OCI-LY1 (cell line): ENCODE measurements around the gene SNAPC4.

Experiments
- H2AFZ ChIP-seq: fragments of 200-600 bp; sonication (generic), shearing (Covaris generic); 2 replicates; pipeline ENCODE4 v1.6.0; 2014; ENCODE audit warnings: antibody characterized with exemption, mild to moderate bottlenecking, low read length
- H3F3A ChIP-seq: fragments of 200-600 bp; sonication (generic), shearing (Covaris generic); 2 replicates; pipeline ENCODE4 v1.6.0; 2014; ENCODE audit warnings: mild to moderate bottlenecking, antibody characterized with exemption, low read length, moderate library complexity; ENCODE audit not compliant: insufficient read depth
- H3K27ac ChIP-seq: fragments of 200-600 bp; sonication (generic); 2 replicates; pipeline ENCODE4 v1.5.1; 2014; ENCODE audit warnings: low read length, mixed run types, mild to moderate bottlenecking, low read depth; ENCODE audit not compliant: poor library complexity, severe bottlenecking
- H3K27me3 ChIP-seq: fragments of 200-600 bp; sonication (generic); 2 replicates; pipeline ENCODE4 v1.6.0; 2014; ENCODE audit warnings: antibody characterized with exemption, mild to moderate bottlenecking, low read length, moderate library complexity; ENCODE audit not compliant: insufficient read depth
- H3K36me3 ChIP-seq: fragments of 200-600 bp; sonication (generic); 2 replicates; pipeline ENCODE4 v1.6.1; 2014; ENCODE audit warnings: mild to moderate bottlenecking, antibody characterized with exemption, low read length, moderate library complexity, mixed read lengths; ENCODE audit not compliant: insufficient read depth
- H3K4me1 ChIP-seq: fragments of 200-600 bp; sonication (generic); 2 replicates; pipeline ENCODE4 v1.5.1; 2014; ENCODE audit warnings: mild to moderate bottlenecking, low read length, moderate library complexity; ENCODE audit not compliant: insufficient read depth, severe bottlenecking
- H3K4me2 ChIP-seq: fragments of 200-600 bp; sonication (generic), shearing (Covaris generic); 2 replicates; pipeline ENCODE4 v1.6.1; 2014; ENCODE audit warnings: low read length
- H3K4me3 ChIP-seq: fragments of 200-600 bp; sonication (generic); 2 replicates; pipeline ENCODE4 v1.5.1; 2014; ENCODE audit warnings: low read length, low read depth, mild to moderate bottlenecking, mixed read lengths; ENCODE audit not compliant: poor library complexity, severe bottlenecking
- H3K79me2 ChIP-seq: fragments of 200-600 bp; shearing (Covaris generic); 2 replicates; pipeline ENCODE4 v1.6.1; 2016; ENCODE audit warnings: mixed run types, low read length, mixed read lengths; ENCODE audit not compliant: insufficient read depth
- H3K9ac ChIP-seq: fragments of 200-600 bp; sonication (generic), shearing (Covaris generic); 2 replicates; pipeline ENCODE4 v1.6.1; 2014; ENCODE audit warnings: mild to moderate bottlenecking, low read length, mixed read lengths
- H3K9me2 ChIP-seq: fragments of 200-600 bp; sonication (generic), shearing (Covaris generic); 2 replicates; pipeline ENCODE4 v1.6.1; 2014; ENCODE audit warnings: low read depth, mild to moderate bottlenecking, low read length, mixed read lengths
- H3K9me3 ChIP-seq: fragments of 200-600 bp; shearing (Covaris generic); 2 replicates; pipeline ENCODE4 v1.6.1; 2014; ENCODE audit warnings: low read length, mixed read lengths
- H4K20me1 ChIP-seq: fragments of 200-600 bp; sonication (generic), shearing (Covaris generic); 2 replicates; pipeline ENCODE4 v1.6.0; 2016; ENCODE audit warnings: mild to moderate bottlenecking, low read length; ENCODE audit not compliant: insufficient read depth
- CTCF ChIP-seq: fragments of 200-600 bp; sonication (generic), shearing (Covaris generic); IDR thresholded peaks from 2 replicates; pipeline ENCODE4 v1.5.1; 2017; ENCODE audit warnings: mild to moderate bottlenecking, antibody characterized with exemption, low read length, moderate library complexity, mixed read lengths
- EZH2 ChIP-seq: fragments of 200-600 bp; sonication (generic), shearing (Covaris generic); IDR thresholded peaks from 2 replicates; pipeline ENCODE4 v1.8.0; 2017; ENCODE audit warnings: borderline replicate concordance, mixed run types, mild to moderate bottlenecking, antibody characterized with exemption, low read length, moderate library complexity, mixed read lengths

SNAPC4 gene

GRCh38 chr9:136424750-136425362 is 24.9 kb upstream of the SNAPC4 start:
- no peak overlapping the region for H3K27ac ChIP-seq
- no peak overlapping the region for H2AFZ ChIP-seq
- H3K4me1 ChIP-seq = no peaks in the 10 kb centered on the region
- H3K4me2 ChIP-seq = no peak overlapping the region
- H3K9me2 ChIP-seq = no peaks in the 10 kb centered on the region
- H3K9ac ChIP-seq = no peak overlapping the region
- H3K9me3 ChIP-seq = no peaks in the 10 kb centered on the region
- H3K4me3 ChIP-seq = no peak overlapping the region
- TF ChIP-seq EZH2 (no peak), CTCF (no peak)
- H3K79me2 ChIP-seq = no peaks in the 10 kb centered on the region
- peaks cover 56% of the 10 kb centered on the region for H3K36me3 ChIP-seq
- H3F3A ChIP-seq = no peaks in the 10 kb centered on the region
- no peaks in the 10 kb centered on the region for H4K20me1 ChIP-seq
- no peaks in the 10 kb centered on the region for H3K27me3 ChIP-seq

- Histone ChIP-seq H3K4me3 (no peak overlapping the region), H3K27me3 (no peaks in the 10 kb centered on the region), H3F3A (no peaks in the 10 kb centered on the region), H3K9ac (no peak overlapping the region), H3K4me2 (no peak overlapping the region), H3K4me1 (no peaks in the 10 kb centered on the region), H3K36me3 (peaks cover 63% of the 10 kb centered on the region), H3K9me3 (no peaks in the 10 kb centered on the region), H3K27ac (no peak overlapping the region), H4K20me1 (no peaks in the 10 kb centered on the region), H3K9me2 (no peaks in the 10 kb centered on the region), H2AFZ (no peak overlapping the region), H3K79me2 (no peaks in the 10 kb centered on the region)
- no peak for TF ChIP-seq EZH2
- TF ChIP-seq CTCF = no peak
Observed at GRCh38 chr9:136423432-136424146, 23.6 kb upstream of the SNAPC4 start.

- no peaks in the 10 kb centered on the region for H3K9me2 ChIP-seq
- H3K4me3 ChIP-seq = no peak overlapping the region
- H3K4me1 ChIP-seq = no peaks in the 10 kb centered on the region
- no peaks in the 10 kb centered on the region for H3K27me3 ChIP-seq
- H3K36me3 ChIP-seq = peaks cover 70% of the 10 kb centered on the region
- no peak overlapping the region for H3K27ac ChIP-seq
- no peak overlapping the region for H3K9ac ChIP-seq
- H3K9me3 ChIP-seq = no peaks in the 10 kb centered on the region
- H3K4me2 ChIP-seq = no peak overlapping the region
- H3K79me2 ChIP-seq = no peaks in the 10 kb centered on the region
- no peak overlapping the region for H2AFZ ChIP-seq
- H4K20me1 ChIP-seq = no peaks in the 10 kb centered on the region
- no peaks in the 10 kb centered on the region for H3F3A ChIP-seq
- no peak for TF ChIP-seq EZH2
- TF ChIP-seq CTCF = no peak
Observed at GRCh38 chr9:136422876-136423275, 22.9 kb upstream of the SNAPC4 start.
